ENCODE results near the gene DSCAML1. TPM values are rescaled to one million over a fixed set of nuclear protein-coding genes. Genes with fewer than 3 reads are reported as not detected.

Gene DSCAML1
- total and polyA plus RNA-seq, 2 of the 8 experiments (the other 6 are each of a cell fraction or from before 2014, with no cell fraction given) = 0.19 to 0.24 TPM

DNA sequence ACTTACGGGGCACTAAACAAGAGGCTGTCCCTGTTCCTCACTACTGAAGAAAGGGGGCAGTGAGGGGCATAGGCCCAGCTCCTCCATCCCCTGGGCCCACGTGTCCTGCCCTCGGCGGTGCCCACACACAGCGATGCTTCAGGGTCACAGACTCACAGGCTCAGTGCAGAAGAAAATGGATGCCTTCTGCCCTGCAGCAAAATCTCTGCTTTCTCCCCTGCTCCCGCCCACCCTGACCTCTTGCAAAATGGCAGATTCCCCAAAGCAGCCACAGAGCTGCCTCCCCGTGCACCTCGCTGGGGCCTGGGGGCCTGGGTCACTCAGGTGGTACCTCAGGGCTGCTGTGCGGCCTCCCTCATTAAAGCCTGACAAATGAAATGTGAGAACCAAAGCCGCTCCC is 204.0 kb downstream of the DSCAML1 start:
- ChIA-PET CTCF (ENCODE audit: partially characterized antibody) (interaction anchor here (1.0 to 3.2 kb wide), 7 partner anchors 12 to 224 kb away, joined by 3 to 13 read pairs (median 6); no protein-coding TSS in a partner anchor), POLR2A (ENCODE audit: partially characterized antibody) (no interaction called here)
- Histone ChIP-seq H3K27ac (ENCODE audit: low read depth, low read length) (no peak overlapping the region), H3K23ac (ENCODE audit: insufficient read length) (no peak overlapping the region), H3K27me3 (replicated peaks in 1 of 4; ENCODE audit: control insufficient read depth in 3 of 4, extremely low read depth in 1 of 4, insufficient read depth in 3 of 4, low read length in 3 of 4) (no peaks in the 10 kb centered on the region), H2AFZ (ENCODE audit: low read length) (no peak overlapping the region), H3K36me3 (ENCODE audit: control insufficient read depth in 2 of 4, insufficient read depth in 4 of 4, low read length in 3 of 4) (no peaks in the 10 kb centered on the region), H2BK120ac (replicated peaks; ENCODE audit: low read depth, low read length) (no peak overlapping the region), H2BK5ac (ENCODE audit: low read depth, low read length) (no peak overlapping the region), H3K4me1 (replicated peaks in 1 of 4; ENCODE audit: control insufficient read depth in 3 of 4, insufficient read depth in 4 of 4, low read length in 3 of 4) (no peaks in the 10 kb centered on the region; a peak in 1 of 7 replicates), H4K8ac (ENCODE audit: extremely low read depth, insufficient read depth, low read length) (no peak overlapping the region), H3K14ac (ENCODE audit: insufficient read length) (no peak overlapping the region), H2BK12ac (ENCODE audit: low read depth, low read length) (no peak overlapping the region), H3K4me2 (ENCODE audit: insufficient read depth in 1 of 2, low read depth in 2 of 2, low read length in 2 of 2) (no peak overlapping the region), H2AK5ac (ENCODE audit: low read depth, low read length) (no peak overlapping the region), H3K4ac (replicated peaks; ENCODE audit: insufficient read length, low read depth, low read length) (no peak overlapping the region), H4K20me1 (replicated peaks in 1 of 2; ENCODE audit: control insufficient read depth in 1 of 2, insufficient read depth in 2 of 2, low read length in 2 of 2) (no peaks in the 10 kb centered on the region), H3K9ac (replicated peaks in 1 of 4; ENCODE audit: extremely low read depth in 1 of 4, low read depth in 3 of 4, low read length in 3 of 4) (no peak overlapping the region), H3K18ac (ENCODE audit: extremely low read depth, low read length) (no peak overlapping the region), H3K56ac (replicated peaks; ENCODE audit: insufficient read length, low read depth, low read length) (no peak overlapping the region), H3K23me2 (ENCODE audit: low read depth, low read length) (no peaks in the 10 kb centered on the region), H2BK20ac (ENCODE audit: low read length) (no peak overlapping the region), H3K79me1 (ENCODE audit: low read depth, low read length) (no peaks in the 10 kb centered on the region; the same call in 1 of the 2 replicates), H3K9me3 (ENCODE audit: insufficient read depth in 2 of 2, low read depth in 1 of 2, low read length in 1 of 2) (no peaks in the 10 kb centered on the region), H4K5ac (ENCODE audit: insufficient read length, low read depth, low read length) (no peak overlapping the region), H2BK15ac (ENCODE audit: low read length) (no peak overlapping the region), H3K4me3 (ENCODE audit: extremely low read depth in 1 of 4, insufficient read depth in 2 of 4, low read depth in 3 of 4, low read length in 4 of 4) (no peak overlapping the region), H4K91ac (replicated peaks; ENCODE audit: insufficient read length, low read length) (no peak overlapping the region), H3K79me2 (ENCODE audit: control insufficient read depth in 1 of 2, insufficient read depth in 2 of 2, low read length in 2 of 2) (no peaks in the 10 kb centered on the region)
- DNase-seq (ENCODE audit: low read depth in 1 of 2, low spot score in 2 of 2) (no peak), FAIRE-seq (no peak)
- TF ChIP-seq SAP30 (IDR thresholded peaks at IDR 0.05; ENCODE audit: insufficient read depth, insufficient replicate concordance, low read length) (no peak), SP2 (IDR thresholded peaks at IDR 0.05; ENCODE audit: low read length) (no peak), CBX8 (IDR thresholded peaks at IDR 0.05; ENCODE audit: borderline replicate concordance, low read depth, low read length) (no peak), TAF7 (optimal IDR thresholded peaks at IDR 0.05; ENCODE audit: borderline replicate concordance, low read depth, low read length) (no peak), POLR2A (IDR thresholded peaks at IDR 0.05; ENCODE audit: control extremely low read depth in 1 of 2, low read depth in 2 of 2, low read length in 2 of 2) (no peak), NRF1 (IDR thresholded peaks at IDR 0.05; ENCODE audit: low read depth, low read length) (no peak), TEAD4 (IDR thresholded peaks at IDR 0.05; ENCODE audit: low read depth, low read length) (no peak), HDAC6 (IDR thresholded peaks at IDR 0.05; ENCODE audit: low read depth, low read length) (no peak), RNF2 (IDR thresholded peaks at IDR 0.05; ENCODE audit: borderline replicate concordance, low read depth, low read length, missing control alignments, poor library complexity, severe bottlenecking) (no peak), SUZ12 (IDR thresholded peaks at IDR 0.05; ENCODE audit: low read length) (no peak)
- TF ChIP-seq, protein P1, sequence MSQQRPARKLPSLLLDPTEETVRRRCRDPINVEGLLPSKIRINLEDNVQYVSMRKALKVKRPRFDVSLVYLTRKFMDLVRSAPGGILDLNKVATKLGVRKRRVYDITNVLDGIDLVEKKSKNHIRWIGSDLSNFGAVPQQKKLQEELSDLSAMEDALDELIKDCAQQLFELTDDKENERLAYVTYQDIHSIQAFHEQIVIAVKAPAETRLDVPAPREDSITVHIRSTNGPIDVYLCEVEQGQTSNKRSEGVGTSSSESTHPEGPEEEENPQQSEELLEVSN (IDR thresholded peaks at IDR 0.05) = no peak
- 87% methylated on average over 6 of the region's 10 CpGs; no CpG with 5 or more reads in 1 of the 2 experiments for WGBS, 2 experiments (ENCODE audit: extremely low coverage in 1 of 2, insufficient coverage in 1 of 2, insufficient read length in 1 of 2, insufficient replicate concordance in 2 of 2, low coverage in 1 of 2, low lambda C conversion rate in 2 of 2, missing lambda C conversion rate in 1 of 2)

All from H1 (cell line).